ENCODE data around the gene ICE2.

ICE2 gene

GRCh38 chr15:60525341-60526039 is 46.5 kb upstream of the ICE2 start:
- no peak overlapping the region for H3K14ac ChIP-seq (ENCODE audit: low read length)
- H4K91ac ChIP-seq (ENCODE audit: low read depth, low read length, poor library complexity), result no peak overlapping the region
- no peak overlapping the region for H3K23ac ChIP-seq (ENCODE audit: low read depth, low read length, poor library complexity)
- H2AK5ac ChIP-seq (ENCODE audit: low read depth, low read length), result no peak overlapping the region
- no peak overlapping the region for H3K4me2 ChIP-seq (ENCODE audit: insufficient read depth, low read length, poor library complexity, severe bottlenecking)
- no peaks in the 10 kb centered on the region for H3K4me1 ChIP-seq (ENCODE audit: control insufficient read depth in 2 of 2, insufficient read depth in 1 of 2, low read depth in 1 of 2, low read length in 2 of 2)
- WGBS, 2 donors (ENCODE audit: extremely low coverage in 2 of 2, insufficient read length in 2 of 2, insufficient replicate concordance in 1 of 2), result no CpG with 5 or more reads among the region's 4 CpGs
- H3K79me1 ChIP-seq (ENCODE audit: low read depth, low read length), result no peaks in the 10 kb centered on the region
- no peak overlapping the region for H2BK120ac ChIP-seq (ENCODE audit: low read depth, low read length)
- H3K27ac ChIP-seq (replicated peaks; ENCODE audit: low read length), result no peak overlapping the region
- H3K36me3 ChIP-seq (replicated peaks in 1 of 2; ENCODE audit: control insufficient read depth in 2 of 2, insufficient read depth in 2 of 2, low read length in 2 of 2), result no peaks in the 10 kb centered on the region
- H3K27me3 ChIP-seq (ENCODE audit: control insufficient read depth in 3 of 3, insufficient read depth in 3 of 3, low read depth in 1 of 3, low read length in 3 of 3), result no peaks in the 10 kb centered on the region
- H3K9ac ChIP-seq (ENCODE audit: low read depth, low read length, poor library complexity), result no peak overlapping the region
- H2BK5ac ChIP-seq (ENCODE audit: low read length), result no peak overlapping the region
- no peak overlapping the region for H4K8ac ChIP-seq (ENCODE audit: low read depth, low read length)
- no peaks in the 10 kb centered on the region for H3K9me3 ChIP-seq (replicated peaks in 1 of 2; ENCODE audit: control insufficient read depth in 2 of 2, insufficient read depth in 1 of 2, low read depth in 1 of 2, low read length in 2 of 2)
- H3K4me3 ChIP-seq (ENCODE audit: low read length in 2 of 2), result no peak overlapping the region
- H2BK12ac ChIP-seq (ENCODE audit: low read length), result no peak overlapping the region
- no peak for DNase-seq (ENCODE audit: low spot score)
- no peak overlapping the region for H2BK15ac ChIP-seq (ENCODE audit: low read length)
- H3K4ac ChIP-seq (ENCODE audit: low read length), result no peak overlapping the region
- no peak overlapping the region for H3K18ac ChIP-seq (ENCODE audit: low read length)
- H2AFZ ChIP-seq (ENCODE audit: low read length), result no peak overlapping the region

- no peak overlapping the region for H3K4me3 ChIP-seq (ENCODE audit: low read length in 2 of 2)
- H2AFZ ChIP-seq (ENCODE audit: low read length), result no peak overlapping the region
- no peaks in the 10 kb centered on the region for H3K27me3 ChIP-seq (ENCODE audit: control insufficient read depth in 3 of 3, insufficient read depth in 3 of 3, low read depth in 1 of 3, low read length in 3 of 3)
- H3K9me3 ChIP-seq (replicated peaks in 1 of 2; ENCODE audit: control insufficient read depth in 2 of 2, insufficient read depth in 1 of 2, low read depth in 1 of 2, low read length in 2 of 2), result no peaks in the 10 kb centered on the region
- no peak overlapping the region for H4K91ac ChIP-seq (ENCODE audit: low read depth, low read length, poor library complexity)
- WGBS, 2 donors (ENCODE audit: extremely low coverage in 2 of 2, insufficient read length in 2 of 2, insufficient replicate concordance in 1 of 2), result no CpG with 5 or more reads among the region's 2 CpGs
- no peak overlapping the region for H3K4me2 ChIP-seq (ENCODE audit: insufficient read depth, low read length, poor library complexity, severe bottlenecking)
- H2AK5ac ChIP-seq (ENCODE audit: low read depth, low read length), result no peak overlapping the region
- DNase-seq (ENCODE audit: low spot score), result no peak
- no peak overlapping the region for H4K8ac ChIP-seq (ENCODE audit: low read depth, low read length)
- no peak overlapping the region for H3K18ac ChIP-seq (ENCODE audit: low read length)
- no peak overlapping the region for H3K14ac ChIP-seq (ENCODE audit: low read length)
- no peak overlapping the region for H2BK120ac ChIP-seq (ENCODE audit: low read depth, low read length)
- H3K4ac ChIP-seq (ENCODE audit: low read length), result no peak overlapping the region
- H2BK15ac ChIP-seq (ENCODE audit: low read length), result no peak overlapping the region
- no peaks in the 10 kb centered on the region for H3K36me3 ChIP-seq (replicated peaks in 1 of 2; ENCODE audit: control insufficient read depth in 2 of 2, insufficient read depth in 2 of 2, low read length in 2 of 2)
- no peaks in the 10 kb centered on the region for H3K79me1 ChIP-seq (ENCODE audit: low read depth, low read length)
- no peak overlapping the region for H3K27ac ChIP-seq (replicated peaks; ENCODE audit: low read length)
- H3K4me1 ChIP-seq (ENCODE audit: control insufficient read depth in 2 of 2, insufficient read depth in 1 of 2, low read depth in 1 of 2, low read length in 2 of 2), result peaks cover 0 to 6% of the 10 kb centered on the region in 2 donors
- no peak overlapping the region for H3K23ac ChIP-seq (ENCODE audit: low read depth, low read length, poor library complexity)
- H2BK12ac ChIP-seq (ENCODE audit: low read length), result no peak overlapping the region
- H3K9ac ChIP-seq (ENCODE audit: low read depth, low read length, poor library complexity), result no peak overlapping the region
- no peak overlapping the region for H2BK5ac ChIP-seq (ENCODE audit: low read length)
Observed at GRCh38 chr15:60523056-60523455, 44.1 kb upstream of the ICE2 start.

GRCh38 chr15:60520825-60521368 is 42.0 kb upstream of the ICE2 start:
- H2AK5ac ChIP-seq (ENCODE audit: low read depth, low read length), result no peak overlapping the region
- no peak overlapping the region for H3K4ac ChIP-seq (ENCODE audit: low read length)
- no peak overlapping the region for H4K8ac ChIP-seq (ENCODE audit: low read depth, low read length)
- WGBS, 2 donors (ENCODE audit: extremely low coverage in 2 of 2, insufficient read length in 2 of 2, insufficient replicate concordance in 1 of 2), result no CpG with 5 or more reads among the region's 8 CpGs
- no peak overlapping the region for H3K23ac ChIP-seq (ENCODE audit: low read depth, low read length, poor library complexity)
- peak; percentile 68 for DNase-seq (ENCODE audit: low spot score)
- H3K14ac ChIP-seq (ENCODE audit: low read length), result no peak overlapping the region
- no peak overlapping the region for H3K9ac ChIP-seq (ENCODE audit: low read depth, low read length, poor library complexity)
- no peaks in the 10 kb centered on the region for H3K27me3 ChIP-seq (ENCODE audit: control insufficient read depth in 3 of 3, insufficient read depth in 3 of 3, low read depth in 1 of 3, low read length in 3 of 3)
- no peak overlapping the region for H3K4me2 ChIP-seq (ENCODE audit: insufficient read depth, low read length, poor library complexity, severe bottlenecking)
- H3K79me1 ChIP-seq (ENCODE audit: low read depth, low read length), result no peaks in the 10 kb centered on the region
- H3K27ac ChIP-seq (replicated peaks; ENCODE audit: low read length), result no peak overlapping the region
- peak overlapping the region; percentile 39 for H2AFZ ChIP-seq (ENCODE audit: low read length)
- H2BK15ac ChIP-seq (ENCODE audit: low read length), result no peak overlapping the region
- H2BK12ac ChIP-seq (ENCODE audit: low read length), result no peak overlapping the region
- H3K4me1 ChIP-seq (ENCODE audit: control insufficient read depth in 2 of 2, insufficient read depth in 1 of 2, low read depth in 1 of 2, low read length in 2 of 2), result peaks cover 0 to 6% of the 10 kb centered on the region in 2 donors
- no peak overlapping the region for H4K91ac ChIP-seq (ENCODE audit: low read depth, low read length, poor library complexity)
- no peak overlapping the region for H2BK120ac ChIP-seq (ENCODE audit: low read depth, low read length)
- no peak overlapping the region for H2BK5ac ChIP-seq (ENCODE audit: low read length)
- H3K9me3 ChIP-seq (replicated peaks in 1 of 2; ENCODE audit: control insufficient read depth in 2 of 2, insufficient read depth in 1 of 2, low read depth in 1 of 2, low read length in 2 of 2), result no peaks in the 10 kb centered on the region
- no peak overlapping the region for H3K4me3 ChIP-seq (ENCODE audit: low read length in 2 of 2)
- no peaks in the 10 kb centered on the region for H3K36me3 ChIP-seq (replicated peaks in 1 of 2; ENCODE audit: control insufficient read depth in 2 of 2, insufficient read depth in 2 of 2, low read length in 2 of 2)
- no peak overlapping the region for H3K18ac ChIP-seq (ENCODE audit: low read length)

- no peak overlapping the region for H2BK12ac ChIP-seq (ENCODE audit: low read length)
- H3K4me2 ChIP-seq (ENCODE audit: insufficient read depth, low read length, poor library complexity, severe bottlenecking), result no peak overlapping the region
- no CpG with 5 or more reads among the region's 6 CpGs for WGBS, 2 donors (ENCODE audit: extremely low coverage in 2 of 2, insufficient read length in 2 of 2, insufficient replicate concordance in 1 of 2)
- H2AFZ ChIP-seq (ENCODE audit: low read length), result peak overlapping the region; percentile 39
- H3K23ac ChIP-seq (ENCODE audit: low read depth, low read length, poor library complexity), result no peak overlapping the region
- no peak overlapping the region for H2BK5ac ChIP-seq (ENCODE audit: low read length)
- H3K27ac ChIP-seq (replicated peaks; ENCODE audit: low read length), result peak overlapping the region; percentile 17
- no peak overlapping the region for H4K91ac ChIP-seq (ENCODE audit: low read depth, low read length, poor library complexity)
- H4K8ac ChIP-seq (ENCODE audit: low read depth, low read length), result no peak overlapping the region
- H3K36me3 ChIP-seq (replicated peaks in 1 of 2; ENCODE audit: control insufficient read depth in 2 of 2, insufficient read depth in 2 of 2, low read length in 2 of 2), result no peaks in the 10 kb centered on the region
- no peak overlapping the region for H3K4ac ChIP-seq (ENCODE audit: low read length)
- H3K14ac ChIP-seq (ENCODE audit: low read length), result no peak overlapping the region
- no peaks in the 10 kb centered on the region for H3K9me3 ChIP-seq (replicated peaks in 1 of 2; ENCODE audit: control insufficient read depth in 2 of 2, insufficient read depth in 1 of 2, low read depth in 1 of 2, low read length in 2 of 2)
- H3K9ac ChIP-seq (ENCODE audit: low read depth, low read length, poor library complexity), result no peak overlapping the region
- peaks cover 0 to 6% of the 10 kb centered on the region in 2 donors for H3K4me1 ChIP-seq (ENCODE audit: control insufficient read depth in 2 of 2, insufficient read depth in 1 of 2, low read depth in 1 of 2, low read length in 2 of 2)
- H3K4me3 ChIP-seq (ENCODE audit: low read length in 2 of 2), result no peak overlapping the region
- DNase-seq (ENCODE audit: low spot score), result no peak
- no peaks in the 10 kb centered on the region for H3K27me3 ChIP-seq (ENCODE audit: control insufficient read depth in 3 of 3, insufficient read depth in 3 of 3, low read depth in 1 of 3, low read length in 3 of 3)
- no peak overlapping the region for H2BK15ac ChIP-seq (ENCODE audit: low read length)
- H2AK5ac ChIP-seq (ENCODE audit: low read depth, low read length), result no peak overlapping the region
- no peak overlapping the region for H3K18ac ChIP-seq (ENCODE audit: low read length)
- no peaks in the 10 kb centered on the region for H3K79me1 ChIP-seq (ENCODE audit: low read depth, low read length)
- H2BK120ac ChIP-seq (ENCODE audit: low read depth, low read length), result no peak overlapping the region
Observed at GRCh38 chr15:60520013-60520824, 41.3 kb upstream of the ICE2 start.

Measured in neuronal stem cell (in vitro differentiated cells).